Measurements from ENCODE around the gene JUNB. TPM values are rescaled to one million over a fixed set of nuclear protein-coding genes. Genes with fewer than 3 reads are reported as not detected.

Gene JUNB
- total and polyA plus RNA-seq, 2 of the 4 experiments (the other 2 are of a cell fraction): 20.8 to 109 TPM

DNA sequence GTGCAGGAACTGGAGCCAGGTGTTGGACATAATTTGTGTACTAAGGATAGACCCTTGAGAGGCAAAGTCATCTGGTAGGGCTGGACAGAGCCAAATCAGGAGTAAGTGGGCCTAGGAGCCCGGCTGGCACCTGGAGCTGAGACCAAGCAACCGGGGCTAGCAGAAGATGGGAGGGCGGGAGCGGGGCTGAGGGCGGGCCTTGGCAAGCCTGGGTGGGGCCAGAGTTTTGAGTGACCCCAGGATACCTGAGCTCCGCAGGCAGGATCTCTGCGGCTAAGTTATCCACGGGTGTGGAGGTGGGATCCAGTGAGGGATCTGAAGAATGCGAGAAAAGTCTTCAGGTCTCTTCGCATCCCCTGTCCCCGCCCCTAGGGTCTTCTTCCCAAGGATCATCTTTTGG lies 24.1 kb upstream of the JUNB start:
- no peak overlapping the region for H4K5ac ChIP-seq (ENCODE audit: low read depth, low read length)
- intact Hi-C loops (cut with micrococcal nuclease) (loop anchor here (2.0 kb wide), 1 partner anchor 80 kb away; no protein-coding TSS in a partner anchor), dilution Hi-C loops (cut with HindIII; ENCODE audit: low sequenced_read_pairs, unreplicated experiment) (no loop called here), in situ Hi-C loops (cut with MboI; ENCODE audit: low sequenced_read_pairs) (loop anchor here (5.0 kb wide), 1 partner anchor 35 kb away; the partner anchor contains the start of genes PRDX2 and THSD8)
- H4K20me1 ChIP-seq (ENCODE audit: insufficient read depth, low read length): peaks cover 5% of the 10 kb centered on the region; the same call in 1 of the 2 replicates
- H3K79me1 ChIP-seq (ENCODE audit: low read depth in 1 of 2, low read length in 2 of 2): no peaks in the 10 kb centered on the region
- no peak overlapping the region for H2AK5ac ChIP-seq (ENCODE audit: low read depth, low read length)
- H3K9me3 ChIP-seq (ENCODE audit: control insufficient read depth, insufficient read depth, low read length): no peaks in the 10 kb centered on the region
- no peak overlapping the region for H2AK9ac ChIP-seq (replicated peaks; ENCODE audit: low read depth, low read length, poor library complexity)
- no TSS peak for BruUV-seq (replicated peaks)
- no peak overlapping the region for H3K4ac ChIP-seq (ENCODE audit: low read depth, low read length)
- H3K18ac ChIP-seq (ENCODE audit: low read depth, low read length): no peak overlapping the region
- DNase-seq (no peak), ATAC-seq (ENCODE audit: low read depth) (no peak)
- H4K91ac ChIP-seq (ENCODE audit: insufficient read depth, low read depth, low read length): no peak overlapping the region
- H3K9ac ChIP-seq (ENCODE audit: low read depth, low read length): no peak overlapping the region
- H3K27me3 ChIP-seq (ENCODE audit: control insufficient read depth, insufficient read depth, low read length): no peaks in the 10 kb centered on the region
- no peak overlapping the region for H2AFZ ChIP-seq (replicated peaks; ENCODE audit: low read length, poor library complexity)
- 90% methylated on average over 4 of the region's 11 CpGs; no CpG with 5 or more reads in 1 of the 2 experiments for WGBS, 2 experiments (ENCODE audit: extremely low coverage in 2 of 2, insufficient read length in 1 of 2)
- no peak overlapping the region for H2BK5ac ChIP-seq (ENCODE audit: low read depth, low read length, poor library complexity, severe bottlenecking)
- no peak overlapping the region for H2BK15ac ChIP-seq (ENCODE audit: low read depth, low read length)
- H3K4me2 ChIP-seq (ENCODE audit: low read depth, low read length): no peak overlapping the region
- ChIA-PET CTCF (interaction anchor here (1.3 to 2.5 kb wide), 2 partner anchors 10 to 80 kb away, joined by 11 to 35 read pairs; no protein-coding TSS in a partner anchor), POLR2A (ENCODE audit: unreplicated experiment) (no interaction called here)
- H2BK20ac ChIP-seq (ENCODE audit: low read depth, low read length): no peak overlapping the region
- TF ChIP-seq, protein P1, sequence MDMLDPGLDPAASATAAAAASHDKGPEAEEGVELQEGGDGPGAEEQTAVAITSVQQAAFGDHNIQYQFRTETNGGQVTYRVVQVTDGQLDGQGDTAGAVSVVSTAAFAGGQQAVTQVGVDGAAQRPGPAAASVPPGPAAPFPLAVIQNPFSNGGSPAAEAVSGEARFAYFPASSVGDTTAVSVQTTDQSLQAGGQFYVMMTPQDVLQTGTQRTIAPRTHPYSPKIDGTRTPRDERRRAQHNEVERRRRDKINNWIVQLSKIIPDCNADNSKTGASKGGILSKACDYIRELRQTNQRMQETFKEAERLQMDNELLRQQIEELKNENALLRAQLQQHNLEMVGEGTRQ (IDR thresholded peaks at IDR 0.05; ENCODE audit: low read depth, low read length): no peak
- no peak for TF ChIP-seq BHLHE40 (IDR thresholded peaks at IDR 0.05; ENCODE audit: low read depth, low read length)
- no peak for TF ChIP-seq RCOR1 (IDR thresholded peaks at IDR 0.05; ENCODE audit: insufficient replicate concordance, low read length)
- TF ChIP-seq FOS (IDR thresholded peaks at IDR 0.05; ENCODE audit: low read depth, low read length): no peak
- no peak for TF ChIP-seq MAFK (IDR thresholded peaks at IDR 0.05; ENCODE audit: low read depth, low read length)
- TF ChIP-seq SMC3 (IDR thresholded peaks at IDR 0.05; ENCODE audit: low read depth, low read length): no peak
- TF ChIP-seq POLR2A (IDR thresholded peaks at IDR 0.05; ENCODE audit: low read depth, low read length): no peak
- no peak for TF ChIP-seq CEBPB (IDR thresholded peaks at IDR 0.05; ENCODE audit: low read depth, low read length)
- TF ChIP-seq RFX5 (IDR thresholded peaks at IDR 0.05; ENCODE audit: low read depth, low read length): no peak
- TF ChIP-seq RAD21 (IDR thresholded peaks at IDR 0.05; ENCODE audit: low read length): no peak
- TF ChIP-seq NFE2L2 (IDR thresholded peaks at IDR 0.05; ENCODE audit: low read depth, low read length): no peak
- TF ChIP-seq, protein P2, sequence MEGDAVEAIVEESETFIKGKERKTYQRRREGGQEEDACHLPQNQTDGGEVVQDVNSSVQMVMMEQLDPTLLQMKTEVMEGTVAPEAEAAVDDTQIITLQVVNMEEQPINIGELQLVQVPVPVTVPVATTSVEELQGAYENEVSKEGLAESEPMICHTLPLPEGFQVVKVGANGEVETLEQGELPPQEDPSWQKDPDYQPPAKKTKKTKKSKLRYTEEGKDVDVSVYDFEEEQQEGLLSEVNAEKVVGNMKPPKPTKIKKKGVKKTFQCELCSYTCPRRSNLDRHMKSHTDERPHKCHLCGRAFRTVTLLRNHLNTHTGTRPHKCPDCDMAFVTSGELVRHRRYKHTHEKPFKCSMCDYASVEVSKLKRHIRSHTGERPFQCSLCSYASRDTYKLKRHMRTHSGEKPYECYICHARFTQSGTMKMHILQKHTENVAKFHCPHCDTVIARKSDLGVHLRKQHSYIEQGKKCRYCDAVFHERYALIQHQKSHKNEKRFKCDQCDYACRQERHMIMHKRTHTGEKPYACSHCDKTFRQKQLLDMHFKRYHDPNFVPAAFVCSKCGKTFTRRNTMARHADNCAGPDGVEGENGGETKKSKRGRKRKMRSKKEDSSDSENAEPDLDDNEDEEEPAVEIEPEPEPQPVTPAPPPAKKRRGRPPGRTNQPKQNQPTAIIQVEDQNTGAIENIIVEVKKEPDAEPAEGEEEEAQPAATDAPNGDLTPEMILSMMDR (conservative IDR thresholded peaks at IDR 0.05; ENCODE audit: low read depth, low read length): no peak
- no peak for TF ChIP-seq MAZ (IDR thresholded peaks at IDR 0.05; ENCODE audit: borderline replicate concordance, low read depth, low read length)
- no peak overlapping the region for H3K56ac ChIP-seq (ENCODE audit: extremely low read depth, insufficient read depth, low read length)
- no peak overlapping the region for H3K14ac ChIP-seq (replicated peaks; ENCODE audit: low read depth, low read length)
- no peaks in the 10 kb centered on the region for H3K9me1 ChIP-seq (ENCODE audit: insufficient read depth, low read length)
- H3K27ac ChIP-seq (ENCODE audit: insufficient read depth, low read length): no peak overlapping the region
- H4K8ac ChIP-seq (ENCODE audit: low read depth in 2 of 2, low read length in 2 of 2): no peak overlapping the region
- H3K4me3 ChIP-seq (ENCODE audit: insufficient read depth, low read depth, low read length): no peak overlapping the region
- no peaks in the 10 kb centered on the region for H3K4me1 ChIP-seq (ENCODE audit: control insufficient read depth, insufficient read depth, low read length)
- no peak overlapping the region for H2BK120ac ChIP-seq (ENCODE audit: low read depth, low read length)
- H3K36me3 ChIP-seq (ENCODE audit: control insufficient read depth, insufficient read depth, low read length): peaks cover 9% of the 10 kb centered on the region
- no peak overlapping the region for H3K23ac ChIP-seq (ENCODE audit: low read depth, low read length)

Measured in IMR-90 (cell line).